ENCODE results near the gene NSMCE4A. TPM values are rescaled to one million over a fixed set of nuclear protein-coding genes. Genes with fewer than 3 reads are reported as not detected.
"Not testable (repeated sequence)": the region's sequence is repeated elsewhere in the genome, so short reads cannot be mapped to it uniquely, and the experiment has no call there.

Gene NSMCE4A
- total and polyA plus RNA-seq, 2 donors (not counting 1 experiment from before 2014, with no cell fraction given) = 89.7 to 92.4 TPM

DNA sequence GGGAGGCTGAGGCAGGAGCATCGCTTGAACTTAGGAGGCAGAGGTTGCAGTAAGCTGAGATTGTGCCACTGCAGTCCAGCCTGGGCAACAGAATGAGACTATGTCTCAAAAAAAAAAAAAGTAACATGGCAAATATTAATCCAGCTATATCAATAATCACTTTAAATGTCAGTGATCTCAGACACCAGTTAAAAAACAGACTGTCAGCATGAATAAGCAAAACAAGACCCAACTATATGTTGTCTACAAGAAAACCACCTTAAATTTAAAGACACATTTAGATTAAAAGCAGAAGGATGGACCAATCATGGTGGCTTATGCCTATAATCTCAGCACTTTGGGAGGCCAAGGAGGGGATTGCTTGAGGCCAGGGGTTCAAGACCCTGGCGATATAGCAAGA is 38.7 kb downstream of the NSMCE4A start:
- POLR2A ChIA-PET = no interaction called here

GRCh38 chr10:121935702-121936101 is 39.3 kb downstream of the NSMCE4A start:
- no peak for DNase-seq
- ATAC-seq (ENCODE audit: low read depth) = no peak
- H3K4me2 ChIP-seq (replicated peaks; ENCODE audit: low read depth, low read length, poor library complexity, severe bottlenecking) = no peak overlapping the region
- 71% methylated on average over 7 of the region's 7 CpGs for WGBS (ENCODE audit: insufficient coverage)
- H2AFZ ChIP-seq (ENCODE audit: insufficient read depth, low read depth, low read length, poor library complexity, severe bottlenecking) = no peak overlapping the region
- TF ChIP-seq, protein P1, sequence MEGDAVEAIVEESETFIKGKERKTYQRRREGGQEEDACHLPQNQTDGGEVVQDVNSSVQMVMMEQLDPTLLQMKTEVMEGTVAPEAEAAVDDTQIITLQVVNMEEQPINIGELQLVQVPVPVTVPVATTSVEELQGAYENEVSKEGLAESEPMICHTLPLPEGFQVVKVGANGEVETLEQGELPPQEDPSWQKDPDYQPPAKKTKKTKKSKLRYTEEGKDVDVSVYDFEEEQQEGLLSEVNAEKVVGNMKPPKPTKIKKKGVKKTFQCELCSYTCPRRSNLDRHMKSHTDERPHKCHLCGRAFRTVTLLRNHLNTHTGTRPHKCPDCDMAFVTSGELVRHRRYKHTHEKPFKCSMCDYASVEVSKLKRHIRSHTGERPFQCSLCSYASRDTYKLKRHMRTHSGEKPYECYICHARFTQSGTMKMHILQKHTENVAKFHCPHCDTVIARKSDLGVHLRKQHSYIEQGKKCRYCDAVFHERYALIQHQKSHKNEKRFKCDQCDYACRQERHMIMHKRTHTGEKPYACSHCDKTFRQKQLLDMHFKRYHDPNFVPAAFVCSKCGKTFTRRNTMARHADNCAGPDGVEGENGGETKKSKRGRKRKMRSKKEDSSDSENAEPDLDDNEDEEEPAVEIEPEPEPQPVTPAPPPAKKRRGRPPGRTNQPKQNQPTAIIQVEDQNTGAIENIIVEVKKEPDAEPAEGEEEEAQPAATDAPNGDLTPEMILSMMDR (IDR thresholded peaks at IDR 0.05) = no peak
- no peak for TF ChIP-seq EZH2 (IDR thresholded peaks at IDR 0.05; ENCODE audit: borderline replicate concordance, insufficient read depth, low read depth, low read length, poor library complexity, severe bottlenecking)
- no peak overlapping the region for H3K27ac ChIP-seq (ENCODE audit: low read length in 2 of 2)
- no peaks in the 10 kb centered on the region for H3K27me3 ChIP-seq (replicated peaks in 1 of 4; ENCODE audit: control extremely low read depth in 1 of 4, control insufficient read depth in 3 of 4, insufficient read depth in 4 of 4, low read length in 3 of 4)
- no peaks in the 10 kb centered on the region for H3K4me1 ChIP-seq (ENCODE audit: control insufficient read depth in 2 of 2, insufficient read depth in 2 of 2, low read length in 2 of 2)
- no peak overlapping the region for H3K4me3 ChIP-seq (ENCODE audit: control extremely low read depth in 1 of 5, extremely low read depth in 1 of 5, insufficient read depth in 1 of 5, low read depth in 2 of 5, low read length in 4 of 5)
- no peaks in the 10 kb centered on the region for H3K9me3 ChIP-seq (ENCODE audit: control extremely low read depth in 1 of 3, control insufficient read depth in 2 of 3, insufficient read depth in 1 of 3, low read length in 2 of 3)
- no peaks in the 10 kb centered on the region for H4K20me1 ChIP-seq (ENCODE audit: control insufficient read depth, insufficient read depth, low read length, poor library complexity, severe bottlenecking)
- intact Hi-C loops (cut with micrococcal nuclease) = no loop called here
- H3K9ac ChIP-seq (ENCODE audit: low read length) = no peak overlapping the region
- H3K79me2 ChIP-seq (ENCODE audit: control insufficient read depth, insufficient read depth, low read length) = no peaks in the 10 kb centered on the region
- ChIA-PET CTCF (interaction anchor here (0.6 kb wide), 1 partner anchor 24 kb away, joined by 3 read pairs; no protein-coding TSS in a partner anchor), POLR2A (no interaction called here)
- H3K4me1 Mint-ChIP-seq = no peaks in the 10 kb centered on the region
- H3K36me3 ChIP-seq (replicated peaks in 1 of 2; ENCODE audit: control extremely low read depth in 1 of 2, control insufficient read depth in 1 of 2, extremely low read depth in 1 of 2, insufficient read depth in 2 of 2, low read length in 1 of 2) = no peaks in the 10 kb centered on the region
- H3K27ac Mint-ChIP-seq = no peak overlapping the region
- peaks cover 15% of the 10 kb centered on the region for H3K27me3 Mint-ChIP-seq
- no peaks in the 10 kb centered on the region for H3K9me3 Mint-ChIP-seq (ENCODE audit: insufficient read depth)
- no peak overlapping the region for H3K4me3 Mint-ChIP-seq

More for the DNA sequence above, 38.7 kb downstream of the NSMCE4A start:
- Histone ChIP-seq H3K27ac (ENCODE audit: low read length in 2 of 2) (no peak overlapping the region), H3K79me2 (ENCODE audit: control insufficient read depth, insufficient read depth, low read length) (no peaks in the 10 kb centered on the region), H3K27me3 (replicated peaks in 1 of 4; ENCODE audit: control extremely low read depth in 1 of 4, control insufficient read depth in 3 of 4, insufficient read depth in 4 of 4, low read length in 3 of 4) (no peaks in the 10 kb centered on the region), H3K36me3 (replicated peaks in 1 of 2; ENCODE audit: control extremely low read depth in 1 of 2, control insufficient read depth in 1 of 2, extremely low read depth in 1 of 2, insufficient read depth in 2 of 2, low read length in 1 of 2) (no peaks in the 10 kb centered on the region), H3K4me2 (replicated peaks; ENCODE audit: low read depth, low read length, poor library complexity, severe bottlenecking) (no peak overlapping the region), H4K20me1 (ENCODE audit: control insufficient read depth, insufficient read depth, low read length, poor library complexity, severe bottlenecking) (no peaks in the 10 kb centered on the region), H3K4me1 (ENCODE audit: control insufficient read depth in 2 of 2, insufficient read depth in 2 of 2, low read length in 2 of 2) (no peaks in the 10 kb centered on the region), H3K9me3 (ENCODE audit: control extremely low read depth in 1 of 3, control insufficient read depth in 2 of 3, insufficient read depth in 1 of 3, low read length in 2 of 3) (no peaks in the 10 kb centered on the region), H3K9ac (ENCODE audit: low read length) (no peak overlapping the region), H2AFZ (ENCODE audit: insufficient read depth, low read depth, low read length, poor library complexity, severe bottlenecking) (no peak overlapping the region), H3K4me3 (ENCODE audit: control extremely low read depth in 1 of 5, extremely low read depth in 1 of 5, insufficient read depth in 1 of 5, low read depth in 2 of 5, low read length in 4 of 5) (no peak overlapping the region)
- Mint-ChIP-seq H3K27ac (no peak overlapping the region), H3K4me1 (no peaks in the 10 kb centered on the region), H3K4me3 (no peak overlapping the region), H3K9me3 (ENCODE audit: insufficient read depth) (no peaks in the 10 kb centered on the region), H3K27me3 (peaks cover 15% of the 10 kb centered on the region)
- DNase-seq (no peak), ATAC-seq (ENCODE audit: low read depth) (no peak)
- no peak for TF ChIP-seq EZH2 (IDR thresholded peaks at IDR 0.05; ENCODE audit: borderline replicate concordance, insufficient read depth, low read depth, low read length, poor library complexity, severe bottlenecking)
- TF ChIP-seq, protein P1 (IDR thresholded peaks at IDR 0.05) = no peak
- intact Hi-C loops (cut with micrococcal nuclease) = no loop called here
- CTCF ChIA-PET = interaction anchor here (0.6 kb wide), 1 partner anchor 25 kb away, joined by 3 read pairs; no protein-coding TSS in a partner anchor
- 100% methylated on average over 1 of the region's 2 CpGs for WGBS (ENCODE audit: insufficient coverage)

DNA sequence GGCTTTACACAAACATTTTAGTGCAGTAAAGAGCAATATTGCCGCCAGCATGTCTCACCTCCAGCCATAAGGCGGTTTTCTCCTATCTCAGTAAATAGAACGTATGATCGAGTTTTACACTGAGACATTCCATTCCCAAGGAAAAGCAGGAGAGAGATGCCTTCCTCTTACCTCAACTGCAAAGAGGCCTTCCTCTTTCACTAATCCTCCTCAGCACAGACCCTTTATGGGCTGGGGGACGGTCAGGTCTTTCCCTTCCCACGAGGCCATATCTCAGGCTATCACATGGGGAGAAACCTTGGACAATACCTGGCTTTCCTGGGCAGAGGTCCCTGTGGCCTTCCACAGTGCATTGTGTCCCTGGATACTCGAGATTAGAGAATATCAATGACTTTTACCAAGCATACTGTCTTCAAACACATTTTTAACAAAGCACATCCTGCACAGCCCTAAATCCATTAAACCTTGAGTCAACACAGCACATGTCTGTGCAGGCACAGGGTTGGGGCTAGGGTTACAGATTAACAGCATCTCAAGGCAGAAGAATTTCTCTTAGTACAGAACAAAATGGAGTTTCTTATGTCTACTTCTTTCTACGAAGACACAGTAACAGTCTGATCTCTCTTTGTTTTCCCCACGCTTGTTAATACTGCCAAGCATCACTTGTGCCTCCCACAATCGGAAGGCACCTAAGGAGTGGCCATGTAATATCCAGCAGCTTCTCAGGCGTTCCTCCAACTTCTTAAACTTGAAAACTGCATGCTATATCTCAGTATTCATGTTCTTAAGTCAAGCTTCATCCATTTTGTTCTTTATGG is 44.5 kb downstream of the NSMCE4A start:
- CTCF ChIA-PET; H2AFZ ChIP-seq (ENCODE audit: insufficient read depth, low read depth, low read length, poor library complexity, severe bottlenecking); H3K9ac ChIP-seq (ENCODE audit: low read length); H3K27ac ChIP-seq (ENCODE audit: low read length in 2 of 2); H3K27ac Mint-ChIP-seq; H3K27me3 Mint-ChIP-seq; intact Hi-C loops (cut with micrococcal nuclease); H3K27me3 ChIP-seq (replicated peaks in 1 of 4; ENCODE audit: control extremely low read depth in 1 of 4, control insufficient read depth in 3 of 4, insufficient read depth in 4 of 4, low read length in 3 of 4); ATAC-seq (ENCODE audit: low read depth); H3K9me3 ChIP-seq (ENCODE audit: control extremely low read depth in 1 of 3, control insufficient read depth in 2 of 3, insufficient read depth in 1 of 3, low read length in 2 of 3); H3K4me3 ChIP-seq (ENCODE audit: control extremely low read depth in 1 of 5, extremely low read depth in 1 of 5, insufficient read depth in 1 of 5, low read depth in 2 of 5, low read length in 4 of 5); DNase-seq; POLR2A ChIA-PET; H4K20me1 ChIP-seq (ENCODE audit: control insufficient read depth, insufficient read depth, low read length, poor library complexity, severe bottlenecking); H3K9me3 Mint-ChIP-seq (ENCODE audit: insufficient read depth); H3K4me2 ChIP-seq (replicated peaks; ENCODE audit: low read depth, low read length, poor library complexity, severe bottlenecking); H3K36me3 ChIP-seq (replicated peaks in 1 of 2; ENCODE audit: control extremely low read depth in 1 of 2, control insufficient read depth in 1 of 2, extremely low read depth in 1 of 2, insufficient read depth in 2 of 2, low read length in 1 of 2): not testable (repeated sequence)
- Mint-ChIP-seq H3K4me3 (peak overlapping the region; percentile 57), H3K4me1 (peaks cover 17% of the 10 kb centered on the region)
- peaks cover 31% of the 10 kb centered on the region for H3K79me2 ChIP-seq (ENCODE audit: control insufficient read depth, insufficient read depth, low read length)
- peaks cover 10 to 16% of the 10 kb centered on the region in 2 donors for H3K4me1 ChIP-seq (ENCODE audit: control insufficient read depth in 2 of 2, insufficient read depth in 2 of 2, low read length in 2 of 2)
- WGBS (ENCODE audit: insufficient coverage) = 94% methylated on average over 10 of the region's 11 CpGs

All from B cell (primary cell).